Duodenal mucosa (tissue), 2 donors: ENCODE measurements around the gene TRIM46.
"Not testable (repeated sequence)": the region's sequence is repeated elsewhere in the genome, so short reads cannot be mapped to it uniquely, and the experiment has no call there.

ENCODE experiments used
- H3K27ac ChIP-seq: one replicate; pipeline ENCODE4 v1.7.0; 2013; ENCODE audit warnings: low read depth, low read length
- H3K27me3 ChIP-seq, 2 donors: one replicate each; pipeline ENCODE4 v1.7.0; 2013; ENCODE audit warnings: low read length in 2 of 2, control low read depth in 1 of 2; ENCODE audit not compliant: insufficient read depth in 2 of 2, control insufficient read depth in 1 of 2
- H3K36me3 ChIP-seq, 2 donors: one replicate each; pipeline ENCODE4 v1.7.0; 2013; ENCODE audit warnings: low read length in 2 of 2, control low read depth in 1 of 2; ENCODE audit not compliant: insufficient read depth in 2 of 2, control insufficient read depth in 1 of 2
- H3K4me1 ChIP-seq, 2 donors: one replicate each; pipeline ENCODE4 v1.7.0; 2013; ENCODE audit warnings: low read length in 2 of 2, control low read depth in 1 of 2; ENCODE audit not compliant: insufficient read depth in 2 of 2, control insufficient read depth in 1 of 2
- H3K4me3 ChIP-seq, 2 donors: one replicate each; pipeline ENCODE4 v1.7.0; 2013; ENCODE audit warnings: low read length in 2 of 2, low read depth in 1 of 2
- H3K9ac ChIP-seq, 2 donors: one replicate each; pipeline ENCODE4 v1.7.0; 2013; ENCODE audit warnings: low read length in 2 of 2, low read depth in 1 of 2
- H3K9me3 ChIP-seq, 2 donors: one replicate each; pipeline ENCODE4 v1.7.0; 2013; ENCODE audit warnings: low read length in 2 of 2, control low read depth in 1 of 2; ENCODE audit not compliant: control insufficient read depth in 1 of 2

The TRIM46 gene

DNA sequence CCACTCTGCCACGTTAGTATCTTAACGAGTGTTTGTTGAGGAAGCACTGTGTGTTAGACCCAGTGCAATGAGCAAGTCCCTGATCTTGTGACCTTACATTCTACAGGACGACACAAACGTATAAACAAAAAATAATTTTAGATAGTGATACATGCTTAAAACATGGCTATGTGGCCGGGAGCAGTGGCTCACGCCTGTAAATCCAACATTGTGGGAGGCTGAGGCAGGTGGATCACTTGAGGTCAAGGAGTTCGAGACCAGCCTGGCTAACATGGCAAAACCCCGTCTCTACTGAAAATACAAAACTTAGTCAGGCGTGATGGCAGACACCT is 54.4 kb downstream of the TRIM46 start:
- Histone ChIP-seq H3K36me3 (no peaks in the 10 kb centered on the region), H3K27ac (peak overlapping the region; percentile 60), H3K9me3 (no peaks in the 10 kb centered on the region), H3K4me3 (peak overlapping the region; percentile 72 to 83), H3K4me1 (peaks cover 9 to 15% of the 10 kb centered on the region in 2 donors), H3K9ac (peak overlapping the region; percentile 56 to 80), H3K27me3 (no peaks in the 10 kb centered on the region)

DNA sequence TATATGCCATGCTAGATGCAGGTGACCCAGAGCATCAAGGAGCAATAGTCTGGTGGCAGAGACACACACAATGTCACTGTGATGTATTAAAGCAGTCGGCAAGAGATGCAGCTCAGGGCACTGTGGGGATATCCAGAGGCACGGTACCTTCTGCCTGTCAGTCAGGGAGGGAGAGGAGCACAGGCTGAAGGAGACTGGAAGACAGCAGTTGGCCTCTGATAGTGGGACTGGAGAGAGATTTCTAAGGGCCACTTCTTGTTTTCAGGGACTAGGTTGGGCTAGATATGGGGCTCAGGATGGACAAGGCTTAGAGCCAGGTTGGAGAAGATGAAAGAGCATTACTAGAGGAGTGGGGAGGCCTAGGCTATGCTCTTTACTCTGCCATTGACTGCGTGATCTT is 57.7 kb downstream of the TRIM46 start:
- H3K9me3 ChIP-seq, H3K4me3 ChIP-seq, H3K27me3 ChIP-seq, H3K36me3 ChIP-seq, H3K9ac ChIP-seq, H3K27ac ChIP-seq: not testable (repeated sequence)
- H3K4me1 ChIP-seq = peaks cover 8 to 14% of the 10 kb centered on the region in 2 donors

DNA sequence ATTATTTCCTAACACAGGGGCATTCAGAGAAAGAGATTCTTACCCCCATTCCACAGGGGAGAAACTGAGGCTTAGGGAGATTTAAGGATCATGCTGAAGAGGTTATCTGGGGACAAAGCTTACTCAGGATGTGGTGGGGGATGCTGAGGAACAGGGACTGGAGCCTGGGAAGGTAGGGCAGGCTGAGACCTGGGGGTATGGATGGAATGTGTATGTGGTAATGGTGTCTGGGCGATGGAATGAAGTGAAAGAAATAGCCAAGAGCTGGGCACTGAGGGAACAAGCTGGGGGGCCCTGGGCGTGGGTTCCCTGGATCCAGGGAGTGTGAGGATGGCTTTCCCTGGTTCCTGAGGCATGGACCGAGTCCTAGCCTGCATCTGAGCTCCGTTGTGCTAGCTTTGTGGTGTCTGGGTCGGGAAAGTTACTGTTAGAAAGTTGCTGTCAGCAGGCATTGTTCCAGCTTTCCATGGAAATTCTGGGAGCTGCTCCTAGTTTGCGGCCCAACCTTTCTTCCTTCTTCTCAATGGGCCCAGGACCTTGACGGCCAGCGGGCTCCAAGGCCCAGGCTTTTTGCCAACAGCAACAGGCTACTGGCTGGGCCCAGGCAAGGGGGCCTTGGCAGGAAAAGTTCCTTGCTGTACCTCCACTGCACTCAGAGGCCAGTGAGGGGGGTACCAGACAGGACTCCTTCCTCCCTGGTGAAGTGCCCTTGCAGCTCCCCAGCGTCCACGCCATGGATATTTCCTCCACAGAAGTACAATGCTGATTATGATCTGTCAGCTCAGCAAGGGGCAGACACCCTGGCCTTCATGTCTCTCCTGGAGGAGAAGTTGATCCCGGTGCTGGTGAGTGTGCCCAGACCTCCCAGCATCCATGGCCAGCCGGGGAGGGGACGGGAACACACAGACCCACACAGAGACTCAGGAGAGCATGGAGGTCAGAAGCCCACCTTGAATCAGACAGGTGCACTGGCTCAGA is 58.6 kb downstream of the TRIM46 start:
- not testable (repeated sequence) for H3K4me3 ChIP-seq, H3K4me1 ChIP-seq, H3K27me3 ChIP-seq, H3K9ac ChIP-seq, H3K9me3 ChIP-seq, H3K27ac ChIP-seq
- peaks cover 0 to 18% of the 10 kb centered on the region in 2 donors for H3K36me3 ChIP-seq

DNA sequence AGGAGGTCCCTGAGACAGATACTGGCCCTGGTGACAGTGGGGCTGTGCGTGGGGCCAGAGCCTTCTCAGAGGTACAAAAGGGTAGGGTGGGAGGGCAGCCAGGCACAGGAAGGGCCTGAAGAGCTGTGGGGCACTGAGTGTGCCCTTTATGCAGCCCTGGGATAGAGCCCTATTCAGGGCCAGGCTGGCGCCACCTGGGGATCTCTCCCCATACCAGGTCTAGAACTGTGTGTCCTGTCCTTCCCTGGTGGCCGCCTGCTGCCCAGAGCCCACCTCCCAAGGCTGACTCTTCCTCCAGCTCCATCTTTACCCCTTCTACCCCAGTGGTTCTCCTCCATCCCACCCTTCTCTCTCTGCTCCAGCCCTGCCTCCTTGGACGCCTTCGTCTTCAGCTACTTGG is 59.9 kb downstream of the TRIM46 start:
- H3K27me3 ChIP-seq, H3K27ac ChIP-seq, H3K9me3 ChIP-seq, H3K9ac ChIP-seq, H3K4me3 ChIP-seq, H3K4me1 ChIP-seq: not testable (repeated sequence)
- H3K36me3 ChIP-seq = peaks cover 0 to 23% of the 10 kb centered on the region in 2 donors
